ENCODE results near the gene SH3BP4.
"Not testable (repeated sequence)": the region's sequence is repeated elsewhere in the genome, so short reads cannot be mapped to it uniquely, and the experiment has no call there.

SH3BP4 gene

DNA sequence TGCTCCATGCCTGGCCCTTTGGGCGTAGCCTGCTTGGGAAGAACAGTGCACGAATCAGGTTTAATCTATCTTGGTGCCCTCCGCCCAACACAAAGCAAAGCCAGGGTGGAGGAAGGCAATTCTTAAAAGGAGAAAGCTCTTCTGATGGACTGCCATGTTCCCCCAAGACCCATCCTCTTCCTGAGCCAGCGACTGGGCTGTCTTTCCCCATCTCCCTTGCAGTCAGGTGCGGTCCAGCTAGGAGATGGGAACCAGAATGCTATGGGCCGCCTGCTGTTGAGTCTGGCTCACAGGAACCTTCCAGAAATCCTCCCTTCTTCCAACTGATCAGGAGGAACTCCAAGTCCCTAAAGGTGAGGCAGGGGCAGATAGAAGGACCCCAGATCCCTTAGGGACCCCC, 105.0 kb downstream of the SH3BP4 start:
- DNase-seq (ENCODE audit: low spot score) = no peak

GRCh38 chr2:235057616-235058015, 105.8 kb downstream of the SH3BP4 start:
- not testable (repeated sequence) for DNase-seq (ENCODE audit: low spot score)

DNA sequence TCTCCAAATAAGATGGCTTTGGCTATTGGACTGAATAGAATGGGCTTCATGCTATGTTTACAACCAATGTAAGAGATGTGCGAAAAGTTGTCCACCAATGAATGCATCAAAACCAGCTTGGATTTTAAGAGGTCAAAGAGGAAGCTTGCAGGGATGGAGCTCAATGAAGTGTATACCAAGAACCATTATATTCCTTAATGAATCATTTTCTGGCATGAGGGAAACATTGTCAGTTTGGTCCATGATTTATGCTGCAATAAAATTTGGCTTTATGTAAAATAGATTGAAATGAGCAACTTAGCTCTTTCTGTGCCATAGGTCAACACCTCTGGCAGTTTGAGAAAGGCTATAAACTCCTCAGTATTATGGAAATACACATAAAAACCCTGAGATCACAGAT, 107.3 kb downstream of the SH3BP4 start:
- no peak for DNase-seq (ENCODE audit: low spot score)

DNA sequence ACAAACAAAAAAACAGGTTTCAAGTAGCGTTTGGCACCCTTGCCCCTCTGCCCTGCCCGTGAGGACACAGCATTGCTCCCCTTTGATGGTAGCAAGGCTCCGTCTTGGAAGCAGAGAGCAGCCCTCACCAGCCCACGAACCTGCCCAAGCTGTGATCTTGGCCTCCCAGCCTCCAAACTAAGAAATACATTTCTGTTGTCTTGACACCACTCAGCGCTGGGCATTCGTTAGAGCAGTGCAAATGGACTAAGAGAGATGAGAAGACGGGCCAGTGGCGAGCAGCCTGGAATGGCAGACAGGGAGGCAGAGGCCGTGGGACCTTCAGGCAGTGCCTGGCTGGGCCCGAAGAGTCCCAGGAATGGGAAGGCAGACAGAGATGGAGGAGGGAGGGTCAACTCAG, 109.8 kb downstream of the SH3BP4 start:
- DNase-seq (ENCODE audit: low spot score) = no peak

GRCh38 chr2:235063471-235063961, 111.7 kb downstream of the SH3BP4 start:
- DNase-seq (ENCODE audit: low spot score) = no peak

DNA sequence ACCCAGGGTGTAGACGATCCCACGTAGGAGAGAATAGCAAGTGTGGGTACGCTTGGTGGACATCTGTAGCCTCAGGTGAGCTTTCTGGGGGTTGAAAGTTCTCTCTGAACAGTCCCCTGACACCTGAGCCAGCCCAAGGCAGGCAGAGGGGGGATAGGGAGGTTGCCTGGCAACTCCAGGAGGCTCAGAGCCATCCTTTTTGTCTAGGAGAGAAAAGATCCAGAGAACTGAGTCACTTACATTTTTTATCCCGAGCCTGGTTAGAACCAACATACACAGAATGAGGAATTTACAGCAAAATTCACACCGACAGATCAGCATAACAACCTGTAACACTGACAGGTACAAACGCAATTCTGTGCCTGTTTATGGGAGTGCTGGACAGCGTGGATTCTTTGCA, 113.2 kb downstream of the SH3BP4 start:
- DNase-seq (ENCODE audit: low spot score) = no peak

- DNase-seq (ENCODE audit: low spot score) = no peak
Observed at GRCh38 chr2:235066490-235066889, 114.7 kb downstream of the SH3BP4 start.

- DNase-seq (ENCODE audit: low spot score) = no peak
Observed at GRCh38 chr2:235066895-235067294, 115.1 kb downstream of the SH3BP4 start.

DNA sequence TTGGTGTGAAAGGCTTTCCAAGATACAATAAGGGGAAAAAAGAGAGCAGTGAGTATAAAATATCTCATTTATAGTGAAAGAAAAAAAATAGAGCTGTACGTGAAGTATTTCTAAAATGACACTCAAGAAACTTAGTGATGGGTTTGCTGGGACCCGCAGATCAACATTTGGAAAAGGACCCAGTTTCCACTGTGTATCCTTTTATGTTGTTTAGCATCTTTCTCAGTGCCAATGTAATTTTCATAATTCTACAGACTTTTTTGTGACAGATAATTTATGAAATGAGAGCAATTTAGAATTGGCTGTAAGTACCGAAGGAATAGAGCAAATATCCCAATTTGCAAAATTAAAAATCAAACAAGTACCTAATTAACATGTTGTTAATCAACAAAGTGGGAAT, 116.9 kb downstream of the SH3BP4 start:
- DNase-seq (ENCODE audit: low spot score) = no peak

DNA sequence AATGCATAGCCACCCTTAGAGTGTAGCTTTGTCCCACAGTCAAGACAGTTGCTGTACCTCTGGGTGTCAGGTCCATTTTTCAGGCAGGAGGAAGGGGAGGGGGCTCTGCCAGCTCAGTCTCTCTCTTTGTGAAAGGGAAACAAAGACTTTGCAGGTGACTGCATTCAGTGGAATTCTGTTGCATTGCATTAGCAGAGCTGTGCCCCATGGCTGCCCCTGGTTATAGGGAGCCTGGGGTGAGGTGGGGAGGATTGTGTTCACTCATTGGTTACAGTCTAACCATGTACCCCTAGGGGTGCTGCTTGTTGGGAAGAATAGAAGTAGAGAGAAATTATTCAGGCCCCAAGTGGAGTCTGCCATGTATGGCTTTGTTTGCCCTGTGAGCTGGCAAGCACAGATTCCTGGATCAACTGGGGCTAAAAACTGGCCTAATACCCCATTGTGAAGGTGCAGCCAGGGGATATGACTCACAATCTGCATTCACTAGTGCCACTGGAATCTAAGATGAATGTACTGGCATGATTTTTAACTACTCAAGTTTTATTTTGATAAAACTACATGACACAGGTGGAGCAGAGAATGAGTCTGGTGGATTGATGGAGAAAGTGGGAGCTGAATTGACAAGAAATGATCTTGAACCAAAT, 118.4 kb downstream of the SH3BP4 start:
- DNase-seq (ENCODE audit: low spot score) = no peak

- DNase-seq (ENCODE audit: low spot score) = no peak
Observed at GRCh38 chr2:235073868-235074413, 122.1 kb downstream of the SH3BP4 start.

GRCh38 chr2:235077046-235077445, 125.2 kb downstream of the SH3BP4 start:
- DNase-seq (ENCODE audit: low spot score) = no peak

DNA sequence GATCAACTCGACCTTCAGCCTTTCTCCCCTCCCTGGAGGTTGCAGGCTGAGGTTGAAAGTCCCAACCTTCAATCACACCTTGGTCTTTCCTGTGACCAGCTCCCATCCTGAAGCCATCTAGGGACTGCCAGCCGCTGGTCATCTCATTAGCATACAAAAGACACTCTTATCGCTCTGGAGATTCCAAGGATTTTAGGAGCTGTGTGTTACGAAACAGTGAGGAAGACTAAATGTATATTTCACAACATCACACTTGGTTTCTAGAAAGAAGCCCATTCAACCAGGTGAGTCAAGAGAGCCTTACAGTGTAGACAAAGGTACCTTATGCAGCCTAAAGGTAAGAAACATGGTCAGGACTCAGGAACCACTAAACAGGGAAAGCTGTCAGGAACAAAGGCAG, 126.4 kb downstream of the SH3BP4 start:
- DNase-seq (ENCODE audit: low spot score) = no peak

DNA sequence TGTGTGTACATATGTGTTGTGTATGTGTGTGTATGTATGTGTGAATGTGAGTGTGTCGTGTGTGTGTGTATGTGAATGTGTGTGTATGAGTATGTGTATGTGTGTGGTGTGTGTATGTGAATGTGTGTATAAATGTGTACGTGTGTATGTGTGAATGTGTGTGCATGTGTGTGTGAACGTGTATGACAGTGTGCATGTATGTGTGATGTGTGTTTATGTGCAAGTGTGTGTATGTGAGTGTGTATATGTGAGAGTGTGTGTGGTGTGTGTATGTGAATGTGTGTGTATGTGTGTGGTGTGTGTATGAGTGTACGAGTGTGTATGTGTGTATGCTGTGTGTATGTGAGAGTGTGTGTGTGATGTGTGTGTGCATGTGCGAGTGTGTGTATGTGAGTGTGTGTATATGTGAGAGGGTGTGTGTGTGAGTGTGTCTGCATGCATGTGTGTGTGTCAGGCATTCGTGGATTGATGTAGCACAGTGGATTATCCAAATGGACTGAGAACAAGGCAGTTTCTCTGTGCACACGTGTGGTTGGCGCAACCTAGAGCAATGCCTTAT, 127.2 kb downstream of the SH3BP4 start:
- DNase-seq (ENCODE audit: low spot score) = no peak

- no peak for DNase-seq (ENCODE audit: low spot score)
Observed at GRCh38 chr2:235080101-235080500, 128.3 kb downstream of the SH3BP4 start.

GRCh38 chr2:235082578-235083338, 130.9 kb downstream of the SH3BP4 start:
- no peak for DNase-seq (ENCODE audit: low spot score)

- no peak for DNase-seq (ENCODE audit: low spot score)
Observed at GRCh38 chr2:235083822-235084221, 132.0 kb downstream of the SH3BP4 start.

DNA sequence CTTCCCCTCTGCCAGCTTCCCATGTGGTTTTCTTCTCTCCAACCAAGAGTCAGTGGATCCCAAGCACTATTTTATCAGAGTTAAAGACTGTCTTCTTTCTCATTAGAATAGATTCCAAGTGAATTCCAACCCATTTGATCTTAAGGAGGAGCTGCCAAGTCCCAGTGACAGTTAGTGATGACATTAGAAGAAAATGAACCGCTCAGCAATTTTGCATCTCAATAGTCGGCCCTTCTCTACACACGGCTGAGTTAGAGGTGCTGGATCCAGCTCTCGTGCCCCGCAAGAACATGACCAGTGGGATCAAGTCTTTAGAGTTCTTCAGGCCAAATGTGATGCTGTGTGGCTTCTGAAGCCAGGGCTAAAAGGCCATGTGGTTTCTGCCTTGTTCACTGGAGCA, 132.6 kb downstream of the SH3BP4 start:
- no peak for DNase-seq (ENCODE audit: low spot score)

GRCh38 chr2:235085476-235085875, 133.7 kb downstream of the SH3BP4 start:
- DNase-seq (ENCODE audit: low spot score) = no peak

DNA sequence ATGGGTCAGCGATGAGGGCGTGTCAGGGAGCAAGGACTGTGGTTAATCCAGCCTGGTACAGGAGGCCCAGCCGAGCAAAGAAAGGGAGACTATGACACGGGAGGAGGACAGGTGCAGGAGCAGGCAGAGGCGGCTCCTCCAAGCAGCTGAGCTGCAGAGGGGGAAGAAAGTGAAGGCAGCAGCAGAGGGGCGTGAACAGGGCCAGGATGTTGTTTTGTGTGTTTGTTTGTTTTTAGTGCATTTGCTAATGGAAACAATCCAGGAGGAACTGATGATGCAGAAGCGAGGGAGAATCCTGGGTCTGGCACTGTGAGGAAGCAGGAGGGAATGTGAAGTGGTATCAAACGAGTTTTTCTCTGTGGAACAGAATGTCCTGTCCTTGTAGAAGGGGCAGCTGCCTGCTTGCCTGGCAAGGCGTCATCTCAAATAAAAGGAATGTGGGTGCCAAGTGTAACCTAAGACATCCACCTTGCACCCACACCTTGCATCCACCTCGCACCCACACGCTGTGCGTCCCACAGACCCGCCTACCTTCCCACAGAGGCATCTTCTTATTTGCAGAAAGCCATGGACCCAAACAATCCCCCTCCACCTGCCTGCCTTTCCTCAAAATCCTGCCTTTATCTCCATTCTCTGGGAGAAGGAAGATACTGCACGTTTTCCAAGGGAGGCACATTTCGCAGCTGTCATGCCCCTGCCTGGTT, 134.8 kb downstream of the SH3BP4 start:
- no peak for DNase-seq (ENCODE audit: low spot score)

DNA sequence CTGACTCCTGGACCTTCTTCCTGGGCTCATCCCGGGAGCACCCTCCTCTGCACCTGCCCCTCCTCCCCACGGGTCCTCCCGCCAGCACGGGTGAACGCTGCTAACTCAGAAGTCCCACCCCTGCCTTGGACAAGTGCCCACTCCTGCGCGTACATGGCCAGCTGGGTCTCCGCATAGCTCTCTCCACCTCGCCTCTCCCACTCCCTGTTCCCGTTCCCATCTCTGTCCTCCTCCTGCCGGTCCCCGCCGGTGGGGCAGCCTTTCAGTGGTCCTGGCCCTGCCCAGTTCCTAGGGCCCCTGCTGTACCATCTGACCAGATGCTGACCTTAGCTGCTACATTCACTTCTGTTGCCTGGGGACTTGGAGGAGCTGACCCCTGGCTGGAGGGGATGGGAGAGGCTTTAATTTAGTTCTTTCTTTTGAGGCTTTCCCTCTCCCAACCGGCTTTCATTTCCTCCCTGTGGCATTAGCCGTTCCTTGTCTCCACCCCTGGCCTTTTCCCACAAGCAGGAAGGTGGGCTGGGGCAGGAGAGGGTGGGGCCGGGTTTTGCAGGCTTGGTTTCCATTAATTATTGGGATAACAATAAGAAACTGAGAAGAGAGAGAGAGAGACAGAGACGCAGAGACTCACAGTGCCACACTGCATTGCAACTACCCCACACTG, 136.1 kb downstream of the SH3BP4 start:
- no peak for DNase-seq (ENCODE audit: low spot score)

DNA sequence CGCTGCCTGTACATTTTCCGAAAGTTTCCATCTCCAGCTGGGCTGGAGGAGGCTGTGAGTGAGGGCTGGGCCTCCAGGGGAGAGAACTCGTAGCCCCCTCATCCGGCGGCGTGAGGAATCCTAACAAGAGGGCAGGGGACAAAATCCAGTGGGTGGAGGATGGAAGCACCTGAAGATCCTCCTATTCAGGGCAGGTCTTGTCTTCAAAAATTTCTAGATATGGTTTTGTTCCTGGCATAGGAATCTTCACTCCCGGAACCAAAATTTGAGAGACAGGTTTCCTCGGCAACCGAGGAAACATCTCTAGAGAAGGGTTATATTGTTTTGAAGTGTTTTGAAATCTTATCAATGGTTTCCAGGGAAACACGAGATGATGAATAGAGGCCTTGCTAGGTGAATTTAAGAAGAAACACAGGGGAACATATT, 136.7 kb downstream of the SH3BP4 start:
- no peak for DNase-seq (ENCODE audit: low spot score)
